Neural progenitor cell (in vitro differentiated cells): ENCODE results near the gene ANKRD31. TPM values are rescaled to one million over a fixed set of nuclear protein-coding genes. Genes with fewer than 3 reads are reported as not detected.
A peak's percentile ranks its signal among the peaks of the same experiment; 100 is the strongest.
"Not testable (repeated sequence)": the region's sequence is repeated elsewhere in the genome, so short reads cannot be mapped to it uniquely, and the experiment has no call there.

ENCODE experiments used
- DNase-seq: peaks from one replicate; pipeline ENCODE4 v3.0.0-alpha.2; 2016; ENCODE audit warnings: low spot score
- H2AFZ ChIP-seq: fragments of 200-600 bp; sonication (generic); replicated peaks from 2 replicates; pipeline ENCODE4 v1.6.1; 2016; ENCODE audit warnings: antibody characterized with exemption
- H3F3A ChIP-seq: fragments of 200-600 bp; sonication (generic); 2 replicates; pipeline ENCODE4 v1.6.1; 2016; ENCODE audit warnings: antibody characterized with exemption, low read depth
- H3K27ac ChIP-seq: fragments of 200-600 bp; sonication (generic); 2 replicates; pipeline ENCODE4 v1.5.1; 2016; ENCODE audit warnings: mild to moderate bottlenecking
- H3K27me3 ChIP-seq: fragments of 200-600 bp; sonication (generic); 2 replicates; pipeline ENCODE4 v1.6.1; 2016; ENCODE audit warnings: mild to moderate bottlenecking, moderate library complexity
- H3K36me3 ChIP-seq: fragments of 200-600 bp; sonication (generic); 2 replicates; pipeline ENCODE4 v1.5.1; 2016
- H3K4me1 ChIP-seq: fragments of 200-600 bp; sonication (generic); 2 replicates; pipeline ENCODE4 v1.6.1; 2016; ENCODE audit warnings: mixed run types
- H3K4me2 ChIP-seq: fragments of 200-600 bp; sonication (generic); 2 replicates; pipeline ENCODE4 v1.6.1; 2016
- H3K4me3 ChIP-seq: fragments of 200-600 bp; sonication (generic); 2 replicates; pipeline ENCODE4 v1.5.1; 2016
- H3K79me2 ChIP-seq: fragments of 200-600 bp; sonication (generic); 2 replicates; pipeline ENCODE4 v1.6.1; 2016; ENCODE audit warnings: low read depth
- H3K9ac ChIP-seq: fragments of 200-600 bp; sonication (generic); 2 replicates; pipeline ENCODE4 v1.6.1; 2016
- H3K9me3 ChIP-seq: fragments of 200-600 bp; sonication (generic); 2 replicates; pipeline ENCODE4 v1.5.1; 2016; ENCODE audit warnings: low read depth
- H4K20me1 ChIP-seq: fragments of 200-600 bp; sonication (generic); 2 replicates; pipeline ENCODE4 v1.6.1; 2016; ENCODE audit warnings: low read depth
- H3K27ac Mint-ChIP-seq: 3 replicates; pipeline ENCODE4 v1.8.0; 2021; ENCODE audit warnings: mixed read lengths
- H3K27me3 Mint-ChIP-seq: 2 replicates; pipeline ENCODE4 v1.8.0; 2022; ENCODE audit warnings: low read depth, mild to moderate bottlenecking, inconsistent platforms, moderate library complexity, mixed read lengths; ENCODE audit not compliant: insufficient read depth
- H3K36me3 Mint-ChIP-seq: 3 replicates; pipeline ENCODE4 v1.8.0; 2021; ENCODE audit warnings: mixed read lengths
- H3K4me1 Mint-ChIP-seq: 3 replicates; pipeline ENCODE4 v1.8.0; 2021; ENCODE audit warnings: mixed read lengths
- H3K4me3 Mint-ChIP-seq: 3 replicates; pipeline ENCODE4 v1.8.0; 2021; ENCODE audit warnings: mild to moderate bottlenecking, moderate library complexity, mixed read lengths
- H3K9me3 Mint-ChIP-seq: 3 replicates; pipeline ENCODE4 v1.8.0; 2020; ENCODE audit warnings: mixed read lengths
- CTCF ChIP-seq: fragments of 200-600 bp; sonication (generic); IDR thresholded peaks from 2 replicates; pipeline ENCODE4 v1.5.1; 2017; ENCODE audit warnings: antibody characterized with exemption, mild to moderate bottlenecking
- EZH2 ChIP-seq: fragments of 200-600 bp; sonication (generic); IDR thresholded peaks from 2 replicates; pipeline ENCODE4 v1.6.1; 2017; ENCODE audit warnings: antibody characterized with exemption, mild to moderate bottlenecking, moderate library complexity
- EZH2phosphoT487 ChIP-seq: fragments of 200-600 bp; sonication (generic); IDR thresholded peaks from 2 replicates; pipeline ENCODE4 v1.6.1; 2017; ENCODE audit warnings: antibody characterized with exemption
- total RNA-seq: library from RNA; depleted of rRNA; stranded (reverse); fragments of >200 nt; gene quantifications from 2 replicates; pipeline ENCODE4 v1.2.3, GENCODE V29; 2015; ENCODE audit warnings: low replicate concordance

The ANKRD31 gene
- total RNA-seq, 1 donor from 2014 or later, result 0.75 TPM

GRCh38 chr5:75275756-75276155 is 39.1 kb upstream of the ANKRD31 start:
- TF ChIP-seq EZH2phosphoT487, result no peak
- no peak for TF ChIP-seq EZH2
- TF ChIP-seq CTCF, result no peak
- no peak overlapping the region for H3K9ac ChIP-seq
- no peak overlapping the region for H3K27ac ChIP-seq
- Mint-ChIP-seq H3K27me3 (peaks cover 5% of the 10 kb centered on the region), H3K27ac (no peak overlapping the region), H3K36me3 (no peaks in the 10 kb centered on the region), H3K4me3 (no peak overlapping the region), H3K9me3 (peaks cover 15% of the 10 kb centered on the region), H3K4me1 (peaks cover 3% of the 10 kb centered on the region)
- no peaks in the 10 kb centered on the region for H3K9me3 ChIP-seq
- no peaks in the 10 kb centered on the region for H4K20me1 ChIP-seq
- no peak overlapping the region for H3K4me3 ChIP-seq
- H3K4me1 ChIP-seq, result no peaks in the 10 kb centered on the region
- peak overlapping the region; percentile 52 for H2AFZ ChIP-seq
- H3K79me2 ChIP-seq, result no peaks in the 10 kb centered on the region
- no peaks in the 10 kb centered on the region for H3K36me3 ChIP-seq
- no peaks in the 10 kb centered on the region for H3K27me3 ChIP-seq
- DNase-seq, result no peak
- peak overlapping the region; percentile 12 for H3K4me2 ChIP-seq
- H3F3A ChIP-seq, result no peaks in the 10 kb centered on the region

- DNase-seq, result no peak
- Histone ChIP-seq H3F3A (no peaks in the 10 kb centered on the region), H3K4me3 (no peak overlapping the region), H3K27me3 (no peaks in the 10 kb centered on the region), H4K20me1 (no peaks in the 10 kb centered on the region), H3K4me2 (no peak overlapping the region), H3K36me3 (no peaks in the 10 kb centered on the region), H3K9me3 (no peaks in the 10 kb centered on the region), H3K27ac (no peak overlapping the region), H3K4me1 (no peaks in the 10 kb centered on the region), H2AFZ (no peak overlapping the region), H3K79me2 (no peaks in the 10 kb centered on the region), H3K9ac (no peak overlapping the region)
- H3K4me3 Mint-ChIP-seq, result no peak overlapping the region
- no peaks in the 10 kb centered on the region for H3K36me3 Mint-ChIP-seq
- peaks cover 15% of the 10 kb centered on the region for H3K9me3 Mint-ChIP-seq
- H3K4me1 Mint-ChIP-seq, result peaks cover 3% of the 10 kb centered on the region
- TF ChIP-seq EZH2 (no peak), EZH2phosphoT487 (no peak), CTCF (no peak)
- peaks cover 5% of the 10 kb centered on the region for H3K27me3 Mint-ChIP-seq
- H3K27ac Mint-ChIP-seq, result no peak overlapping the region
Observed at GRCh38 chr5:75275147-75275546, 38.5 kb upstream of the ANKRD31 start.

- Histone ChIP-seq H3K79me2 (no peaks in the 10 kb centered on the region), H3K9me3 (no peaks in the 10 kb centered on the region), H3K36me3 (no peaks in the 10 kb centered on the region), H3K4me1 (no peaks in the 10 kb centered on the region), H3K4me2 (no peak overlapping the region), H3K9ac (no peak overlapping the region), H3F3A (no peaks in the 10 kb centered on the region), H4K20me1 (no peaks in the 10 kb centered on the region), H3K4me3 (no peak overlapping the region), H2AFZ (no peak overlapping the region), H3K27me3 (no peaks in the 10 kb centered on the region), H3K27ac (no peak overlapping the region)
- no peak for DNase-seq
- Mint-ChIP-seq H3K4me1 (peaks cover 3% of the 10 kb centered on the region), H3K36me3 (no peaks in the 10 kb centered on the region), H3K9me3 (peaks cover 19% of the 10 kb centered on the region), H3K27ac (no peak overlapping the region), H3K27me3 (peaks cover 5% of the 10 kb centered on the region), H3K4me3 (no peak overlapping the region)
- TF ChIP-seq EZH2phosphoT487 (no peak), EZH2 (no peak), CTCF (no peak)
Observed at GRCh38 chr5:75274486-75274885, 37.8 kb upstream of the ANKRD31 start.

- not testable (repeated sequence) for H2AFZ ChIP-seq, H3K9me3 ChIP-seq, H3K27me3 ChIP-seq, H3K4me3 ChIP-seq, H3F3A ChIP-seq, H3K36me3 ChIP-seq, H3K27ac Mint-ChIP-seq, H3K4me1 Mint-ChIP-seq, H3K79me2 ChIP-seq, H3K27ac ChIP-seq, H4K20me1 ChIP-seq, H3K4me2 ChIP-seq, H3K4me1 ChIP-seq, H3K36me3 Mint-ChIP-seq, DNase-seq, H3K9ac ChIP-seq, H3K4me3 Mint-ChIP-seq
- peaks cover 13% of the 10 kb centered on the region for H3K27me3 Mint-ChIP-seq
- H3K9me3 Mint-ChIP-seq, result peaks cover 28% of the 10 kb centered on the region
Observed at GRCh38 chr5:75270605-75271004, 33.9 kb upstream of the ANKRD31 start.
